H9 (cell line): Measurements from ENCODE around the gene CRABP2. TPM values are rescaled to one million over a fixed set of nuclear protein-coding genes. Genes with fewer than 3 reads are reported as not detected.

ENCODE experiments used
- DNase-seq: peaks from one replicate; pipeline ENCODE4 v3.0.0-alpha.2; 2017
- H2AFZ ChIP-seq: one replicate; pipeline ENCODE4 v1.6.1; 2013; ENCODE audit warnings: mild to moderate bottlenecking, low read length, control low read depth, moderate library complexity
- H2AK5ac ChIP-seq: 2 replicates; pipeline ENCODE4 v1.6.1; 2013; ENCODE audit warnings: low read length, control low read depth, mixed read lengths; ENCODE audit not compliant: insufficient read length
- H2BK120ac ChIP-seq: one replicate; pipeline ENCODE4 v1.6.1; 2013; ENCODE audit warnings: low read depth, mild to moderate bottlenecking, low read length, control low read depth, inconsistent platforms; ENCODE audit not compliant: poor library complexity, severe bottlenecking
- H2BK12ac ChIP-seq: 2 replicates; pipeline ENCODE4 v1.6.1; 2013; ENCODE audit warnings: low read length, control low read depth, mixed read lengths, low read depth; ENCODE audit not compliant: insufficient read length
- H2BK15ac ChIP-seq: 2 replicates; pipeline ENCODE4 v1.6.1; 2013; ENCODE audit warnings: low read depth, low read length, control low read depth
- H2BK20ac ChIP-seq: one replicate; pipeline ENCODE4 v1.6.1; 2013; ENCODE audit warnings: low read depth, mild to moderate bottlenecking, low read length, control low read depth, inconsistent platforms; ENCODE audit not compliant: poor library complexity, severe bottlenecking
- H2BK5ac ChIP-seq: 2 replicates; pipeline ENCODE4 v1.6.1; 2013; ENCODE audit warnings: low read length, control low read depth, mixed read lengths; ENCODE audit not compliant: insufficient read length
- H3K14ac ChIP-seq: 2 replicates; pipeline ENCODE4 v1.6.1; 2013; ENCODE audit warnings: low read length, control low read depth; ENCODE audit not compliant: insufficient read depth
- H3K18ac ChIP-seq: 2 replicates; pipeline ENCODE4 v1.6.1; 2013; ENCODE audit warnings: low read depth, mild to moderate bottlenecking, mixed read lengths, low read length, control low read depth; ENCODE audit not compliant: insufficient read length
- H3K23ac ChIP-seq: 2 replicates; pipeline ENCODE4 v1.6.1; 2013; ENCODE audit warnings: low read length, control low read depth, mixed read lengths, low read depth; ENCODE audit not compliant: insufficient read length
- H3K23me2 ChIP-seq: 2 replicates; pipeline ENCODE4 v1.6.1; 2013; ENCODE audit warnings: low read depth, mild to moderate bottlenecking, mixed read lengths, low read length, control low read depth; ENCODE audit not compliant: insufficient read length, poor library complexity, severe bottlenecking
- H3K27ac ChIP-seq: 2 replicates; pipeline ENCODE4 v1.5.1; 2013; ENCODE audit warnings: low read length, control low read depth, mixed read lengths, low read depth; ENCODE audit not compliant: insufficient read length
- H3K27me3 ChIP-seq: 2 replicates; pipeline ENCODE4 v1.6.1; 2013; ENCODE audit warnings: low read length, control low read depth, inconsistent platforms; ENCODE audit not compliant: insufficient read depth
- H3K4ac ChIP-seq: 2 replicates; pipeline ENCODE4 v1.6.1; 2013; ENCODE audit warnings: low read depth, mild to moderate bottlenecking, control low read depth, inconsistent platforms, low read length, moderate library complexity
- H3K4me1 ChIP-seq: 2 replicates; pipeline ENCODE4 v1.6.1; 2013; ENCODE audit warnings: low read length, control low read depth, inconsistent platforms; ENCODE audit not compliant: insufficient read depth
- H3K4me2 ChIP-seq: 2 replicates; pipeline ENCODE4 v1.6.1; 2013; ENCODE audit warnings: low read length, control low read depth, mixed read lengths; ENCODE audit not compliant: insufficient read length, insufficient read depth
- H3K56ac ChIP-seq: 2 replicates; pipeline ENCODE4 v1.6.1; 2013; ENCODE audit warnings: low read depth, mild to moderate bottlenecking, mixed read lengths, low read length, control low read depth; ENCODE audit not compliant: insufficient read length
- H3K79me1 ChIP-seq: 2 replicates; pipeline ENCODE4 v1.6.1; 2013; ENCODE audit warnings: low read depth, mild to moderate bottlenecking, moderate library complexity, low read length, control low read depth, inconsistent platforms; ENCODE audit not compliant: insufficient read depth, poor library complexity, severe bottlenecking
- H3K79me2 ChIP-seq: 2 replicates; pipeline ENCODE4 v1.6.1; 2013; ENCODE audit warnings: low read length, control low read depth, inconsistent platforms; ENCODE audit not compliant: insufficient read depth
- H3K9ac ChIP-seq: 2 replicates; pipeline ENCODE4 v1.6.1; 2013; ENCODE audit warnings: low read length, control low read depth, mixed read lengths; ENCODE audit not compliant: insufficient read length; ENCODE audit errors: extremely low read depth
- H3K9me3 ChIP-seq: one replicate; pipeline ENCODE4 v1.6.1; 2013; ENCODE audit warnings: low read depth, low read length, inconsistent platforms; ENCODE audit not compliant: control insufficient read depth
- H3T11ph ChIP-seq: one replicate; pipeline ENCODE4 v1.6.1; 2013; ENCODE audit warnings: mild to moderate bottlenecking, low read length, control low read depth, inconsistent platforms
- H4K20me1 ChIP-seq: one replicate; pipeline ENCODE4 v1.6.1; 2013; ENCODE audit not compliant: control insufficient read depth, insufficient read length, insufficient read depth
- H4K5ac ChIP-seq: 2 replicates; pipeline ENCODE4 v1.6.1; 2013; ENCODE audit warnings: low read depth, mild to moderate bottlenecking, mixed read lengths, low read length, control low read depth; ENCODE audit not compliant: insufficient read length
- H4K8ac ChIP-seq: replicated peaks from 2 replicates; pipeline ENCODE4 v1.6.1; 2013; ENCODE audit warnings: low read length, control low read depth, mixed read lengths, low read depth; ENCODE audit not compliant: insufficient read length
- H4K91ac ChIP-seq: 2 replicates; pipeline ENCODE4 v1.6.1; 2013; ENCODE audit warnings: low read depth, mild to moderate bottlenecking, moderate library complexity, mixed read lengths, low read length, control low read depth; ENCODE audit not compliant: insufficient read length
- H3K27ac Mint-ChIP-seq, 3 experiments: 2 replicates in 2 of 3; 3 replicates in 1 of 3; pipeline ENCODE4 v1.8.0; 2020 to 2021; ENCODE audit warnings: mixed read lengths in 3 of 3, mild to moderate bottlenecking in 1 of 3, moderate library complexity in 1 of 3
- H3K27me3 Mint-ChIP-seq: 2 replicates; pipeline ENCODE4 v1.8.0; 2021; ENCODE audit warnings: low read depth, mild to moderate bottlenecking, moderate library complexity, mixed read lengths
- H3K36me3 Mint-ChIP-seq, 3 experiments: 2 replicates in 2 of 3; 3 replicates in 1 of 3; pipeline ENCODE4 v1.8.0; 2020 to 2021; ENCODE audit warnings: low read depth in 3 of 3, mixed read lengths in 3 of 3; ENCODE audit not compliant: insufficient read depth in 1 of 3
- H3K4me1 Mint-ChIP-seq, 2 experiments: 2 replicates each; pipeline ENCODE4 v1.8.0; 2020; ENCODE audit warnings: mixed read lengths in 2 of 2
- H3K4me3 Mint-ChIP-seq, 2 experiments: 2 replicates in 1 of 2; 3 replicates in 1 of 2; pipeline ENCODE4 v1.8.0; 2020 to 2021; ENCODE audit warnings: mild to moderate bottlenecking in 2 of 2, mixed read lengths in 2 of 2, moderate library complexity in 1 of 2
- H3K9me3 Mint-ChIP-seq, 2 experiments: 2 replicates in 1 of 2; 3 replicates in 1 of 2; pipeline ENCODE4 v1.8.0; 2020; ENCODE audit warnings: mild to moderate bottlenecking in 2 of 2, mixed read lengths in 2 of 2, moderate library complexity in 1 of 2
- CTCF ChIP-seq: fragments of 200-600 bp; sonication (generic); conservative IDR thresholded peaks from 3 replicates; pipeline ENCODE4 v1.8.0; 2021; ENCODE audit warnings: antibody characterized with exemption, mild to moderate bottlenecking
- WGBS: extraction: QIAGEN DNeasy Blood & Tissue Kit; methylation state at CpG from one replicate; pipeline ENCODE4 v1.1.7; 2013; ENCODE audit warnings: missing lambda C conversion rate, low lambda C conversion rate, mixed read lengths; ENCODE audit not compliant: insufficient read length; ENCODE audit errors: extremely low coverage; 5-methylcytosine and 5-hydroxymethylcytosine counted together
- total RNA-seq: library from RNA; stranded (reverse); gene quantifications from 2 replicates; pipeline ENCODE4 v1.2.1, GENCODE V29; 2021

CRABP2 gene
- total RNA-seq, 1 experiment from 2014 or later: 184 TPM

GRCh38 chr1:156747742-156748669, 42.6 kb upstream of the CRABP2 start:
- H3K27me3 Mint-ChIP-seq: no peaks in the 10 kb centered on the region
- H2BK15ac ChIP-seq: no peak overlapping the region
- no peaks in the 10 kb centered on the region for H3K9me3 ChIP-seq
- WGBS: no CpG with 5 or more reads among the region's 8 CpGs
- no peaks in the 10 kb centered on the region for H3K9me3 Mint-ChIP-seq
- H3T11ph ChIP-seq: no peak overlapping the region
- H3K36me3 Mint-ChIP-seq: peaks cover 28 to 36% (median 30%) of the 10 kb centered on the region in 3 experiments
- H3K79me1 ChIP-seq: no peaks in the 10 kb centered on the region
- H3K27me3 ChIP-seq: no peaks in the 10 kb centered on the region
- H3K79me2 ChIP-seq: peaks cover 32% of the 10 kb centered on the region; the same call in 1 of the 2 replicates
- peak overlapping the region; percentile 98 to 100 (median 99) for H3K27ac Mint-ChIP-seq
- no peak overlapping the region for H4K91ac ChIP-seq
- no peak overlapping the region for H4K5ac ChIP-seq
- H3K9ac ChIP-seq: peak overlapping the region; percentile 4
- H3K18ac ChIP-seq: peak overlapping the region; percentile 33
- peak overlapping the region; percentile 91 to 94 for H3K4me3 Mint-ChIP-seq
- H2BK120ac ChIP-seq: no peak overlapping the region
- no peak overlapping the region for H3K56ac ChIP-seq
- H2AK5ac ChIP-seq: no peak overlapping the region
- no peak overlapping the region for H3K23ac ChIP-seq
- H2AFZ ChIP-seq: no peak overlapping the region
- no peak overlapping the region for H2BK5ac ChIP-seq
- H2BK12ac ChIP-seq: peak overlapping the region; percentile 70
- no peak for DNase-seq
- H3K4me1 Mint-ChIP-seq: peaks cover 56 to 62% of the 10 kb centered on the region in 2 experiments
- peak overlapping the region; percentile 53 for H3K4me2 ChIP-seq
- peaks cover 28% of the 10 kb centered on the region for H3K4me1 ChIP-seq
- H4K8ac ChIP-seq: no peak overlapping the region
- H3K23me2 ChIP-seq: peaks cover 23% of the 10 kb centered on the region
- no peaks in the 10 kb centered on the region for H4K20me1 ChIP-seq
- H3K4ac ChIP-seq: no peak overlapping the region; the same call in 1 of the 2 replicates
- peak overlapping the region; percentile 96 for H3K27ac ChIP-seq
- peak overlapping the region; percentile 50; the same call in 1 of the 2 replicates for H3K14ac ChIP-seq
- 0 out of 3 replicates have a peak, but pooled peaks have one; percentile 3 for TF ChIP-seq CTCF
- no peak overlapping the region for H2BK20ac ChIP-seq
